SH-SY5Y (cell line): Measurements from ENCODE around the gene LRIT3.

Source experiments
- GATA2 ChIP-seq: IDR thresholded peaks from 2 replicates; pipeline ENCODE4 v1.6.1; 2011; ENCODE audit warnings: mild to moderate bottlenecking, low read depth, low read length
- GATA3 ChIP-seq: IDR thresholded peaks from 2 replicates; pipeline ENCODE4 v1.6.1; 2011; ENCODE audit warnings: low read depth, mild to moderate bottlenecking, low read length, moderate library complexity

DNA sequence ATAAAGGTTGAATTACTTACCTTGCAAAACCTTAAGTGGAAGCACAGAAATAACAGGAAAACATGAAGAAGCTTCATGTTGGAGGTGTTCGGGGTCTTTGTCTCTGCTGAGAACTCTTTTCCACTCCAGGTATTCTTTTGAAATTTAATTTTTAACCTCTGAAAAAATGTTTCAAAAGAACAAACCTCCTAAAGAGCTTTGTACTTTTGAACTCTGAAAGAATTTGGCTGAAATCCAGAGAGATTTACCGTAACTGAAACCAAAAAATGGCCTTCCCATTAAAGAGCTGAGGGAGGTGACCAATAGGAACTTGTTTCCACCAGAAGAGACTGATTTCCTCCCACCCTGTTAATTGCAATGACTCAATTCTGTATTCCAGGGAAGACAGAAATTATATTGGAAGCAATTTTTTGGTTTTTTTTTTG is 46.0 kb upstream of the LRIT3 start, which contains the start of gene CFI:
- TF ChIP-seq GATA2, result no peak
- TF ChIP-seq GATA3, result no peak
